K562 (cell line): ENCODE data around the gene CDCA3. TPM values are rescaled to one million over a fixed set of nuclear protein-coding genes. Genes with fewer than 3 reads are reported as not detected.

Experiments
- BRD4 ChIP-seq: fragments of 200-600 bp; sonication (generic); IDR thresholded peaks from 2 replicates; pipeline ENCODE4 v1.6.1; 2017; ENCODE audit warnings: inconsistent platforms
- CHD2 ChIP-seq: IDR thresholded peaks from 2 replicates; pipeline ENCODE4 v1.6.1; 2011; ENCODE audit warnings: low read depth, low read length
- ELF2 ChIP-seq: fragments of 250-450 bp; sonication (Bioruptor Pico); IDR thresholded peaks from 2 replicates; pipeline ENCODE4 v1.5.0; 2021; ENCODE audit warnings: mild to moderate bottlenecking
- ETV1 ChIP-seq: fragments of 450-650 bp; conservative IDR thresholded peaks from 2 replicates; pipeline ENCODE4 v1.6.1; 2016; ENCODE audit warnings: missing genetic modification characterization, control low read depth, low read depth, missing compliant biosample characterization
- JUNB ChIP-seq: fragments of 450-650 bp; formaldehyde crosslinking; conservative IDR thresholded peaks from 2 replicates; pipeline ENCODE4 v1.4.0; 2020; ENCODE audit warnings: mild to moderate bottlenecking
- NUFIP1 ChIP-seq: fragments of 450-650 bp; IDR thresholded peaks from 2 replicates; pipeline ENCODE4 v1.6.1; 2018; ENCODE audit not compliant: partially characterized antibody
- RFX1 ChIP-seq: fragments of 450-650 bp; IDR thresholded peaks from 2 replicates; pipeline ENCODE4 v1.6.1; 2016; ENCODE audit warnings: mild to moderate bottlenecking, moderate library complexity
- TAF7 ChIP-seq: fragments of 450-650 bp; IDR thresholded peaks from 2 replicates; pipeline ENCODE4 v1.6.1; 2016; ENCODE audit warnings: missing genetic modification characterization, missing compliant biosample characterization
- U2AF1 ChIP-seq: fragments of 200-400 bp; formaldehyde crosslinking; optimal IDR thresholded peaks from 2 replicates; pipeline ENCODE3; 2017; ENCODE audit warnings: mild to moderate bottlenecking, low read depth, low read length, moderate library complexity
- VEZF1 ChIP-seq: fragments of 200-800 bp; sonication (Bioruptor generic); IDR thresholded peaks from 2 replicates; pipeline ENCODE4 v1.6.1; 2017; ENCODE audit warnings: missing genetic modification characterization, missing compliant biosample characterization
- ZBTB7A ChIP-seq: IDR thresholded peaks from 2 replicates; pipeline ENCODE4 v1.6.1; 2011; ENCODE audit warnings: low read depth, mild to moderate bottlenecking, low read length, moderate library complexity, borderline replicate concordance; ENCODE audit not compliant: control insufficient read depth
- ZC3H4 ChIP-seq: sonication (generic); formaldehyde crosslinking; IDR thresholded peaks from 2 replicates; pipeline ENCODE4 v1.9.0; 2021; ENCODE audit warnings: missing genetic modification reagents, borderline replicate concordance
- ZNF12 ChIP-seq: sonication (generic); formaldehyde crosslinking; IDR thresholded peaks from 2 replicates; pipeline ENCODE4 v1.4.0; 2020; ENCODE audit warnings: mild to moderate bottlenecking, missing genetic modification reagents
- ZNF253 ChIP-seq: fragments of 250-450 bp; sonication (Bioruptor Pico); conservative IDR thresholded peaks from 2 replicates; pipeline ENCODE4 v1.6.1; 2021; ENCODE audit warnings: mild to moderate bottlenecking
- ZNF436 ChIP-seq: fragments of 250-450, 450-650 bp; sonication (Bioruptor Pico); formaldehyde crosslinking; IDR thresholded peaks from 2 replicates; pipeline ENCODE4 v1.7.0; 2020; ENCODE audit warnings: mild to moderate bottlenecking
- ZNF592 ChIP-seq: fragments of 450-650 bp; IDR thresholded peaks from 2 replicates; pipeline ENCODE4 v1.6.1; 2017; ENCODE audit warnings: antibody characterized with exemption, mild to moderate bottlenecking
- ZNF766 ChIP-seq: fragments of 200-800 bp; sonication (Bioruptor generic); conservative IDR thresholded peaks from 2 replicates; pipeline ENCODE4 v1.6.1; 2016; ENCODE audit warnings: missing genetic modification characterization, missing compliant biosample characterization
- polyA plus RNA-seq, 8 experiments: library from polyadenylated mRNA; depleted of rRNA in 4 of 8; stranded (reverse) in 5 of 8; unstranded in 3 of 8; fragments of >200 nt; fragmentation: Nextera tagmentation in 2 of 8; fragmentation: Illumina TruSeq in 1 of 8; extraction: Ambion mirVana in 2 of 8; extraction: Trizol in 1 of 8; gene quantifications; 2 replicates each; pipeline versions ENCODE4 v1.2.1 to v1.2.3, GENCODE V29; 2011 to 2014; ENCODE audit warnings: inconsistent platforms in 1 of 8, missing spikeins in 1 of 8
- total RNA-seq, 7 experiments: library from RNA; depleted of rRNA in 6 of 7; stranded (reverse); fragments of >200 nt in 6 of 7; fragmentation: Illumina TruSeq in 2 of 7; extraction: Trizol in 2 of 7; gene quantifications; 2 replicates each; pipeline versions ENCODE4 v1.2.1 to v1.2.3, GENCODE V29; 2011 to 2021; ENCODE audit warnings: low replicate concordance in 1 of 7

The CDCA3 gene
- total and polyA plus RNA-seq, 9 of the 15 experiments (the other 6 are each of a cell fraction or from before 2014, with no cell fraction given), result 24.2 to 80.8 (median 55.1) TPM

- TF ChIP-seq ZBTB7A (peak; percentile 33; the same call in 1 of the 2 replicates), VEZF1 (CRISPR knock-in tag) (peak; percentile 91), U2AF1 (no peak), ZNF766 (CRISPR knock-in tag) (no peak), CHD2 (no peak), ZC3H4 (no peak), TAF7 (tag) (no peak), ETV1 (no peak), JUNB (no peak), ZNF253 (CRISPR knock-in tag) (no peak), ZNF592 (no peak), ZNF12 (CRISPR knock-in tag) (no peak), NUFIP1 (no peak), RFX1 (peak; percentile 80), BRD4 (no peak), ZNF436 (CRISPR knock-in tag) (no peak), ELF2 (CRISPR knock-in tag) (no peak)
These were observed 29.3 kb downstream of the CDCA3 start, which contains the start of gene GPR162 (continued) for GRCh38 chr12:6821591-6822425.
